Gastrocnemius medialis (tissue), 4 donors: ENCODE measurements around the gene BRI3.

Source experiments
- POLR2A ChIP-seq, 2 donors: fragments of 450-650 bp; IDR thresholded peaks; one replicate each; pipeline ENCODE4 v1.6.1; 2017; ENCODE audit warnings: antibody characterized with exemption in 2 of 2, mild to moderate bottlenecking in 2 of 2, moderate library complexity in 2 of 2
- TF ChIP-seq, protein P1 (sequence below), 5 experiments: fragments of 450-650 bp in 3 of 5; fragments of 200-600 bp in 2 of 5; sonication (generic) in 2 of 5; IDR thresholded peaks in 4 of 5; conservative IDR thresholded peaks in 1 of 5; 1 replicate in 4 of 5; 2 replicates in 1 of 5; pipeline ENCODE4 v1.5.1; 2016 to 2019; ENCODE audit warnings: antibody characterized with exemption in 5 of 5, mild to moderate bottlenecking in 3 of 5, moderate library complexity in 3 of 5

DNA sequence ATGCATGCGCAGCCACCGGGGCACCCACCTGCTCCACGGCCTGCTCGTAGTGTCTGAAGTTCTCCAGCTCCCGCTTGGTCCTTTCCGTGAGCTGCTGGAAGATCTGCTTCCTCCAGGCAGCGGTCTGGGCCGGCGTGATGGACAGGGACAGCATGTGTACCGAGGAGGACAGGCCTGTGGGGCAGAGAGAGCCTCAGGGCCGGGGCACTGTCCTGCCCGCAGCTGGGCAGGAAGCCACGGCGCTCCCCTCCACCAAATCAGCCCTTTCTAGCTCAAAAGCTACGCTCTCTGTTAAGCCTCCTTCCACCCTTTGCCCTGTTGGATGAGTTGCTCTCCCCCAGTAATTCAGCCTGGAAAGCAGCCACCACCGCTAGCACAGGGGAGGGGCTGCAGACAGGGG, 48.7 kb upstream of the BRI3 start:
- no peak for TF ChIP-seq POLR2A (IDR thresholded peaks at IDR 0.05)
- TF ChIP-seq, protein P1, sequence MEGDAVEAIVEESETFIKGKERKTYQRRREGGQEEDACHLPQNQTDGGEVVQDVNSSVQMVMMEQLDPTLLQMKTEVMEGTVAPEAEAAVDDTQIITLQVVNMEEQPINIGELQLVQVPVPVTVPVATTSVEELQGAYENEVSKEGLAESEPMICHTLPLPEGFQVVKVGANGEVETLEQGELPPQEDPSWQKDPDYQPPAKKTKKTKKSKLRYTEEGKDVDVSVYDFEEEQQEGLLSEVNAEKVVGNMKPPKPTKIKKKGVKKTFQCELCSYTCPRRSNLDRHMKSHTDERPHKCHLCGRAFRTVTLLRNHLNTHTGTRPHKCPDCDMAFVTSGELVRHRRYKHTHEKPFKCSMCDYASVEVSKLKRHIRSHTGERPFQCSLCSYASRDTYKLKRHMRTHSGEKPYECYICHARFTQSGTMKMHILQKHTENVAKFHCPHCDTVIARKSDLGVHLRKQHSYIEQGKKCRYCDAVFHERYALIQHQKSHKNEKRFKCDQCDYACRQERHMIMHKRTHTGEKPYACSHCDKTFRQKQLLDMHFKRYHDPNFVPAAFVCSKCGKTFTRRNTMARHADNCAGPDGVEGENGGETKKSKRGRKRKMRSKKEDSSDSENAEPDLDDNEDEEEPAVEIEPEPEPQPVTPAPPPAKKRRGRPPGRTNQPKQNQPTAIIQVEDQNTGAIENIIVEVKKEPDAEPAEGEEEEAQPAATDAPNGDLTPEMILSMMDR (IDR thresholded peaks at IDR 0.05 in 4 of 5, conservative IDR thresholded peaks at IDR 0.05 in 1 of 5), result no peak
